OCI-M2 (cell line): ENCODE results near the gene RAB8A.
"Not testable (repeated sequence)": the region's sequence is repeated elsewhere in the genome, so short reads cannot be mapped to it uniquely, and the experiment has no call there.

Experiments
- DNase-seq: peaks from one replicate; lab custom pipeline; 2025; ENCODE audit not compliant: unreplicated experiment; lab: John Stamatoyannopoulos, UW

RAB8A gene

GRCh38 chr19:16167055-16167454 is 55.4 kb downstream of the RAB8A start:
- DNase-seq: no peak

- peak; percentile 63 for DNase-seq
These were observed 56.9 kb downstream of the RAB8A start for GRCh38 chr19:16168465-16169081.

GRCh38 chr19:16170134-16170533 is 58.4 kb downstream of the RAB8A start:
- DNase-seq: no peak

- DNase-seq: no peak
These were observed 64.3 kb downstream of the RAB8A start for GRCh38 chr19:16175954-16176353.

GRCh38 chr19:16178866-16179265 is 67.2 kb downstream of the RAB8A start:
- DNase-seq: not testable (repeated sequence)

- DNase-seq: no peak
These were observed 68.9 kb downstream of the RAB8A start for GRCh38 chr19:16180611-16181010.
